CD4-positive, alpha-beta T cell treated with Interleukin-10 for 1 hour (primary cell): ENCODE data around the gene UBN1.

ENCODE experiments used
- DNase-seq: peaks from one replicate; pipeline ENCODE4 v3.0.0-alpha.2; 2020

The UBN1 gene, protein sequence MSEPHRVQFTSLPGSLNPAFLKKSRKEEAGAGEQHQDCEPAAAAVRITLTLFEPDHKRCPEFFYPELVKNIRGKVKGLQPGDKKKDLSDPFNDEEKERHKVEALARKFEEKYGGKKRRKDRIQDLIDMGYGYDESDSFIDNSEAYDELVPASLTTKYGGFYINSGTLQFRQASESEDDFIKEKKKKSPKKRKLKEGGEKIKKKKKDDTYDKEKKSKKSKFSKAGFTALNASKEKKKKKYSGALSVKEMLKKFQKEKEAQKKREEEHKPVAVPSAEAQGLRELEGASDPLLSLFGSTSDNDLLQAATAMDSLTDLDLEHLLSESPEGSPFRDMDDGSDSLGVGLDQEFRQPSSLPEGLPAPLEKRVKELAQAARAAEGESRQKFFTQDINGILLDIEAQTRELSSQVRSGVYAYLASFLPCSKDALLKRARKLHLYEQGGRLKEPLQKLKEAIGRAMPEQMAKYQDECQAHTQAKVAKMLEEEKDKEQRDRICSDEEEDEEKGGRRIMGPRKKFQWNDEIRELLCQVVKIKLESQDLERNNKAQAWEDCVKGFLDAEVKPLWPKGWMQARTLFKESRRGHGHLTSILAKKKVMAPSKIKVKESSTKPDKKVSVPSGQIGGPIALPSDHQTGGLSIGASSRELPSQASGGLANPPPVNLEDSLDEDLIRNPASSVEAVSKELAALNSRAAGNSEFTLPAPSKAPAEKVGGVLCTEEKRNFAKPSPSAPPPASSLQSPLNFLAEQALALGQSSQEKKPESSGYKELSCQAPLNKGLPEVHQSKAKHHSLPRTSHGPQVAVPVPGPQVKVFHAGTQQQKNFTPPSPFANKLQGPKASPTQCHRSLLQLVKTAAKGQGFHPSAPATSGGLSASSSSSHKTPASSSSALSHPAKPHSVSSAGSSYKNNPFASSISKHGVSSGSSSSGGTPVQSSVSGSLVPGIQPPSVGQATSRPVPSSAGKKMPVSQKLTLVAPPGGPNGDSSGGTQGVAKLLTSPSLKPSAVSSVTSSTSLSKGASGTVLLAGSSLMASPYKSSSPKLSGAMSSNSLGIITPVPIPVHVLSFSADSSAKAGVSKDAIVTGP (N-terminal part only)

DNA sequence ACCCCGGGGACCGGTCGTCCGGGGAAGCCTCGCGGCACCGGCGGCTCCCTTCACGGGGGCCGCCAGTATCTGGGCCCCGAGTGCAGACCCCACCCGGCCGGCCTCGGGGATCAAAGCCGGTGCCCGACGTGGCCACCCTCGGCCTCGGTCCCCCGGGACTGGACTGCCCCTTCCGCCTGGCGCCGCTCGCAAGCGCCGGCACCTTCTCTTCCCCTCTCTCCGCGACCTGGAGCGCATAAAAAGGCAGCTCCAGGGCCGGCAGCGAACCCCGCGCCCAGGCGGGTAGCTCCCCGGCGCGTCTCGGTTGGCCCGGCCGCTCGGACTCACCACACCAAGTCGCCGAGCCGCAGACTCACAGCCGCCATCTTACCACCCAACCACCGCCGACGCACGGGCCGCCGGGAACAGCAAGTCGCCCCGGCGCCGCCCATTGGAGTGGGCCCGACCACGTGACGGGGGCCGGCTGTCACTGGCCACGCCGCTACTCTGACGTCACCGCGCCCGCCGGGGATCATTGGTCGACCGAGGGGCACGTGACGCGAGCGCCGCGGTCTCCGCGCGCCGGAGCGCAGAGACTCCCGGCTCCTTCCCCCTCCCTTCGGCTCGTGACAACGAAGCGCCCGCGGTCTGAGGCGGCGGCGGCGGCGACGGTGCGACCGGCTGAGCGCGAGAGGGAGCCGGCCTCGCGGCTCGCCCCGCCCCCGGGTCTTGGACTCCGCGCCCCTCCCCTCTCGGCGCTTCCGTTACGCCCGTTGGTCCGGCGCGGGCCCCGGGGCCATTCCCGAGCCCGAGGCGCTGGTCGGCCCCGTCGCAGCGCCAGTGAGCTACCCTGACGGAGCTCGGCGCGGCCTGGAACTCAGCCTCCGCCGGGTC lies at the start of gene UBN1, which contains the start of gene GLYR1:
TSS of gene UBN1 (plus strand) at position 581 of the 873 bp plus-strand sequence. CDS start 5,437 bp downstream, outside the sequence.
TSS of gene GLYR1 (minus strand) at position 388 of the 873 bp plus-strand sequence. CDS start at position 365, 23 bp downstream.
- peak; percentile 99 for DNase-seq

DNA sequence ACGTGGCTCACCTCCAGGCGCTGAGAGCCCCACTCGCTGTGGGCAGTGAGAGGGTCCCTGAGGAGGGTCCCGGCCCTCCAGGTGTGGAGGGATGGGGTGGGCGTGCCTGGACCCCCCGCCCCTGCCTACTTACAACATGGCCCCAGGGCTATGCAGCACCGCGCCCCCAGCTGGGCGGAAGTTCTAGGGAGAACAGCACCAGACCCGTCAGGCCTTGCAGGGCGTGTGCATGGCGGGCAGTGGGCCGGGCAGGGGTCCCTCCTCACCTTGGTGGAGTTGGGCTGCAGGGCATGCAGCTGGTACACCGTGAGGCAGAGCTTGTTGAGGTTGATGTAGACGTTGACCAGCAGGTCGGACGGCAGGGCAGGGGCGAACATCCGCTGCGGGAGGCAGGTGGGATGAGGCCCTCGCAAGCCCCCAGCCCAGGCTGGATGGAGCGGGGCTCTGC lies 49.5 kb upstream of the UBN1 start:
- no peak for DNase-seq

DNA sequence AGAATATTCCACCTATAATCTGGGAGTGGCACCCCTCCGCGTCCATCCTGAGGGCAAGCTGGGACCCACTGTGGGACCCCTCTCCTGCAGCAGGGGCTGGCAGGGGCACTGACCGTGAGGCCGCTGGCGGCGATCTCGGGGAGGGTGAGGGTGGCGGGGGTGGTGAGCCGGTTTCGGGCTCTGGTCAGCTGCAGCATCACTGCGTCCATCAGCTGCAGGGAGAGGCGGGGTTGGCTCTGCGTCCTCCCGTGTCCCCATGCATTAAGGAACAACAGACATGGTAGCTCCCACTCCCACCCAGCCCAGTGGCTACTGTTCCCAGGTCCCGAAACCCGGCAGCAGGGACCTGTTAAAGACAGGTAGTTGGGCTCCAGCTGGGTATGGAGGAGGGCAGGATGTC lies 48.8 kb upstream of the UBN1 start:
- no peak for DNase-seq

DNA sequence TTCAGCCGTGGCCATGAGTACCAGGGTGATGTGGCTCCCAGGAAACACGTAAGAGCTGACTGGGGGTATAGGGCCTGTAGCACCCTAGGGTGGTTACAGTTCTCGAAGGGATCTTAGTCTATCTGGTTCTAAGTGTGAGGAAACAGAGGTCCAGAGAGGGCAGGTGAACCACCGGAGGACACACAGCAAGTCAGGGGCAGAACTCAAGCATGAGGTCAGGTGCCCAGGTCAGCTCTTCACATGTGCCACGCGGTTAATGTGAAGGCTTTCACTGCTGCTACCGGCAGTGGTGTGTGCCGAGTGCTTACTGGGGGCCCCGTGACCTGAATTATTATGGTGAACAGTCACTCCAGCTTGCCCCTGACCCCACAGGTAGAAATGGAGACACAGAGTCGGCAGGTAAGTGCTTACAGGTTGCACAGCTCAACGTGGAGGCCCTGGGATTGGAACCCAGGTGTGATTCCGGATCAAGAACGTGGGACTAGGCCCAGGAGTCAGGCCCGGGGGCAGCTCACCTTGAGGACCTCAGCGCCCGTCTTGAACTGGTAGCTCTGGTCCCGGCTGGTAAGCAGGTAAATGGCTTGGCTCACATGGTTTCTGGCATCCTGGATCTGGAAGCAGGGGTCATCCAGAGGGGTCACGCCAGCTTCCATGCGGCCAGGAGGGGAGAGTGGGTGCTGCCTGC lies 48.0 kb upstream of the UBN1 start:
- DNase-seq = no peak

DNA sequence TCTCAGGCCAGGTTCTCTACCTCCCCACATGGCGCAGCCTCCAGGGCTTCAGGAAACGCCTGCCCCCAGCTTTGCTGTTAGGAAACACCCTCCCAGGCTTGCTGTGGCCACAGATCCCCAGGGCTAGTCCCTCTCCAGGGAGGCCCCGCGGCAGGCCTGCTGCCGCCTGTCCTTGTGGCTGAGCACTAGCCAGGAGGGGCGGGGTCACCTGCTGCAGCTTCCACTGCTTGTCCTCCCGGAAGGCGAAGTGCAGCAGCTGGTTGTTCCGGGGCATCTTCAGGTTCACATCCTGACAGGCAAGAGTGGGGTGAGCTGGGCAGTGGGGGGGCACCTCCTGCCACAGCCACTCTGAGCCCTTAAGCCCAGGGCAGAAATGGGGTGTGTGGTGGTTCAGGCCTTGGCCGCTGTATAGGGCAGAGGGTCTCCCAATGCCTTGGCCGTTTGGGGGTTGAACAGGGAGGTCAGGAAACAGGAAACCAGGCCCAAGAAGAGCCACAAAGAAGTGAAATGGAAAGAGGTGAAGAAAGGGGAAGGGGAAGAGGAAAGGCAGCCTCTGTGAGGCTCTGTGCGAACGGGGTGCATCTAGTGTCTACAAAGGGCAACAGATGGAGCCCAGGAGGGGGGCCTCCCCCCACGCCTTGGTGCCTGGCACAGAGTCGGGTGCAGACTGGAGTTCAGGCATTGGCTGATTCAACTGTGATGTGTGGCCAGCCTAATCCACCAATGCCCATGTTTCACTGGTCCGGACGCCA lies 46.8 kb upstream of the UBN1 start:
- no peak for DNase-seq

DNA sequence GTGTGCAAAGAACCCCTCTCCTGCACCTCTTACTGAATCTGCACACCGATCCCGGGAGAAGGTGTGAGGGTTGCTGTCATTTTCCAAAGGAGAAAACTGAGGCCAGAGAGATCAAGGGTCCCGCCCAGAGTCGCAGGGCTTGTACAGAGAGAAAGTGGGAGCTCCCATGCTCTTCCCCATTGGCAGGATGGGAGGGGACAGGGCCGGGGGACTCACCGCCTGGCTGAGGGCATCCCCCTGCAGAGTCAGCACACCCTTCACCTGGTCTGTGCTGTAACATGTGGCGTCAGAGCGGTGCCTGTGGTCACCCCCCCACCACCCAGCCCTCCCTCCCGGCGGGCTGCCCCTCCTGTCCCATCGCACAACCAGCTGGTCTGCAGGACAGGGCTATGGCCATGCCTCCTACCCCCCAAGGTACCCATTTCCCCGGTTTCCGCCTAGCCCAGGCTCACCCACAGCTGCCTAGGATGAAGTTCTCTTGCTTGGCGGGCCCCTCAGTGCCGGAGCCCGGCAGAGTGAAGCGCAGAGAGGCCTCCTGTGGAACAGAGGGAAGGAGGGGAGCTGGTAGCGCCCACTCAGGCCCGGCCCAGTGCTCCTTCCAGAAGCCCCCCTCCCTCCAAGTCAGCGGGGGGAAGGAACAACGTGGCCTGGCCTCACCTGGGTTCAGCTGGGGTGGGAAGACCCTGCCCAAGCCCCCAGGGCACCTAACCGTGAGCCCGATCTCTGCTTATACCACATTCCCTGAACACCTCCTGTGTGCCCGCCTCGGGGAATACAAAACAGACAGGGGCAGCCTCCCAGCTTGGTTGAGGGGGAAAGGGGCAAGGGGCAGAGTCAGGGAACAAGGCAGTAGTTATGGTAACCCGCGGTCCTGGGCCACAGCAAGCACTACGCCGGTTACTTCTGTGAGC lies 46.0 kb upstream of the UBN1 start:
- no peak for DNase-seq

DNA sequence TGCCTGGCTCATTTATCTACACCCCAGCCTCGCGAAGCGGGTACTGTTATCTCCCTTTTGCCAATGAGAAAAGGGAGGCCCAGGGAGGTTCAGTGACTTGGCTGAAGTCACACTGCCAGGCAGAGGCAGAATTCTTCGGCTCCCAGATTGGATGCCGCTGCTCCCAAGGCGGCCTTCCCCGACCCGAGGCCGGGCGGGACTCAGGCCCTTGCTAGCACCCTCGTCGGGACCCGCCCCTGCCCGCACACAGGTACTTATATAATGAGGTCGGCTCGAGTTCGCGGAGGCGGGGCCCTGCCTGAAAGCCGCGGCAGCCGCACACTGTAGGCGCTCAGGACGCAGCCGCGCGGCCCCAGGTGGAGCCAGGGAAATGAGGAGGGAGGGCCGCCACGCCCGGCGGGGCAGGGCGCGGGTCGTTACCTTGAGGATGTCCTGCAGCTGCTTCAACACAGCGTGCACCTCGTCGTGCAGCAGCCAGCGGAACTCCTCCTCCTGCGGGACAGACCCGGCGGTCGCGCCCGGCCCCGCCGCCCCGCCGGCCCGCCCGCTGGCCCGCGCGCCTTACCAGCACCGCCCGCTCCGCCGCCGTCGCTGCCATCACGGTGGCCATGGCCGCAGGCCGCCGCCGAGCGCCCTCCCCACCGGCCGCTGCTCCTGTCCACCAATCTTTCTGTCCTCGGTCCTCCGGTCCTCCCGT lies 45.2 kb upstream of the UBN1 start, which contains the start of gene ROGDI:
TSS of gene ROGDI (minus strand) at position 672 of the 697 bp plus-strand sequence. CDS start at position 610, 62 bp downstream.
- DNase-seq = peak; percentile 90

DNA sequence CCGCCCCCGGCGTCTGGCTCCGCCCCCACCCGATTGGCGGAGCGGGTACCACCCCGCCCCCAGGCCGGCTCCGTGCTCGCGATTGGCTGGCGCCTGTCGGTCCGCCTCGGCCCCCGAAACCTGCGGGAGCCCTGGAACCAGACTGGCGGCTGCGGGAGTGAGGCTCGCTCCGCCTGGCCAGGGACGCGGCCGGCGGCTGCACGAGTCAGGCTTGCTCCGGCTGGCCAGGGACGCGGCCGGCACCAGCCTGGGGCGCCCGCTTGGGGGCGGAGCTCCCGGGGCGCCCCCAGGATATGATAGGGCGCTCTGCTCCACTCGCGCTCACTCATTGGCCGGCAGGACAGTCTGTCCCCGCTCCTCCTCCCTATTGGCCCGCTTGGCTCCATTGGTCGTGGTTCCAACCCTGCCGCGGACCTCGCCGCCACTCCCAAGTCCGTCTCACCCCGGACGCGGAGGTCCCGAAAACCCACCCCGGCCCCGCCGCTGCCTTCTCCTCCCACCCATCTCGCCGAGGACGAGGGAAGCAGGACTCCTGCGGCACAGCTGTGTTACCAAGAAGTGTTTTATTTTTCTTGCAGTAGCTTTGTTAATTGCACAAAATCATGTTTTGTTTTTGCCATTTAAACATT lies 44.5 kb upstream of the UBN1 start:
- DNase-seq = peak; percentile 88

DNA sequence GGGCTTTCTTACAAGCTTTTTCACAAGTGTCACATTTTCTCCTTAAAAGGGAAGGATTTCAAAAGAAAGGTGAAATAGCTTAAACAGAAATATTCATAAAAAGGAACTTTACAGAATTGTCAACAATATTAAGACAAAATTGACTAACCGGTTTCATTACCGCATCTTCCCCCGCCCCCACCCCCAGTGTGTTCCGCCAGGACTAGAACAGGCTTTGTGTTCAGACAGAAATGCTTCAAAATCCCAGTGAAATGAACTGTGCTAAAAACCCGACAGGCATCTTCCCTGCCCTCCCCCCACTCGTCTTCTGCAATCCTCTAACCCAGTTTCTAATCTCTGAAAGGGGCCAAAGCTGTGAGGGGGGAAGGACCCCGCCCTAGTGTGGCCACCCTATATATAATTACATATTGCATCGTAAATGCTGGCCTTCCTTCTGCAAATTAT lies 43.9 kb upstream of the UBN1 start:
- no peak for DNase-seq

DNA sequence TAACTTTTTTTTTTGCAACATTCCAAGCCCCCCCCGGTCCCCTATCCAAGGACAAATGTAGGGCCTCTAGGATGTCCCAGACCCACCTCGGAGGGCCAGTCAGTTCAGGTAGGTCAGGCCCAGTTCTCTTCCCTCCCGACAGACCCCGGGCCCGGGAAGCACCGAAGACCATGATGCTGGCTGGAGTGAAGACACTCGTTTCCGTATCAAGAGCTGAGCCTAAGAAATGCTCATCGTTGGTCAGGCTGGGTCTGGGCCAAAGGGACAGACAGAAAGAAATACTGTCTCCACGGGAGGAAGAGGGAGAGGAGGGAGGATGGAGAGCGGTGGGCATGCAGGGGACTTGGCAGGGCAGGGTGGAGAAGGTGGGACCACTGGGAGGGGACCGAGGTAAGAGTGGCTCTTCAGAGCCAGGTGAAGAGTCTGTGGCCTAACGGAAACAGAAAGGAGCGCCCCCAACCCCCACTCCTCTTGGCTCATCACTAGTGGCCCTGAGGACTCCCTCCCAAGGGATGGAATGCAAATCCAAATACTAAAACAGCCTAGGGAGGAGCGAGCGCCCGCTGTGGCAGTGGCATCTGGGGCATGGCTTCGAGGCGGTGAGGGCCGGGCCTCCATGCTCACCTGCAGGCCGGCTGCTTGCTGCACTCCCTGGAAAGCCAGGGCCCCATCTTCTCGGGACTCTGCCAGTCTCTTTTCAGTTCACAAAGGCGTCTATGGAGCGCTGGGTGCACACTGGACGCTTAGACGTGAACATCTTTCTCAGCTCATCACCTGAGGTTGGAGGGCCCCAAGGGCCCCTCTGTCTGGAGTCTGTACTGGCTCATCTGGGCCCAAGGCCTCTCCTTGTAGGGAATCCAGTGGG lies 43.2 kb upstream of the UBN1 start:
- no peak for DNase-seq

DNA sequence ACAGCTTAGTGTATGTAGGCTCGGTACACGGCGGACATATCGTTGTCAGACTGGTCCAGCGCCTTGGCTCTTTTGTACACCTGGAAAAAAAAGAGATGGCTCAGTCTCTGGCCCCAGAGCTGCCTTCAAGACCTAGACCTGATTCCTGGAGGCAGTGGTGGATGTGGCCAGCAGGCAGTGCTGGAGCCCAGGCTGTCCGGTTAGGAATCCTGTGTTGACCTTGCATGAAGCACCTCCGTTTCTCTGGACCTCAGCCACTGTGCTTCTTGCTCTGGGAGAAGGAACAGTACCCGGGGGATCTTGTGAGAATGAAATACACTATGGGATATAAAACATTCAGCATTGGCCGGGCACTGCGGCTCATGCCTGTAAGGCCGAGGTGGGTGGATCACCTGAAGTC lies 42.0 kb upstream of the UBN1 start:
- DNase-seq = no peak

DNA sequence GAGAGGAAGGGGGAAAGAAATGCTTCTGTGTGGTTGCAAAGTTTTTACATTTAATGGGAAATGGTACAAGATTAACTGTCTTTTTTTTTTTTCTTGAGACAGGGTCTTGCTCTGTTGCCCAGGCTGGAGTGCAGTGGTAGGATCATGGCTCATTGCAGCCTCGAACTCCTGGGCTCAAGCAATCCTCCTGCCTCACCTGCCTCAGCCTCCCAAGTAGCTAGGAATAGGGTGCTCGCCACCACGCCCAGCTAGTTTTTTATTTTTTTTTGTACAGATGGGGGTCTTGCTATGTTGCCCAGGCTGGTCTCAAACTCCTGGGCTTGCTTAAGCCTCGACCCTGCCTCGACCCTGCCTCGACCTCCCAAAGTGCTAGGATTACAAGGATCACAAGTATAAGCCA lies 41.0 kb upstream of the UBN1 start:
- DNase-seq = no peak

DNA sequence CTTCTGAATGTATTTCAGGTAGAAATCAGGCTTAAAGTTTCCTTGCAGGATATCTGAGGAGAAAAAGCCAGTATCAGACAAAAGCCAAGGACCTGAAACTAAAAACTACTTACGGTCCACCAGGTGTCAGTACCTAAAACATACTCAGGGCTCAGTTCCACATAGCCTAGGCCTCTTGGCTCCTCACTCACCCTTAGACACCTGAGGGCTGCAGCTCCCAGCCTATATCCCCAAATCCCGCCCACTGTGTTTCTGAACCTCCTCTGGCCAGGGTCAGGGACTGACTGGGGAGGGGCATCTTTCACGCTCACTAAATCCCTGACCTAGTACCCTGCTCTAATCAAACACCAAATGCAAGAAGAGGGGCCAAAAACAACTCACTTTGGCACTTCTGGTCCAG lies 36.0 kb upstream of the UBN1 start:
- no peak for DNase-seq

DNA sequence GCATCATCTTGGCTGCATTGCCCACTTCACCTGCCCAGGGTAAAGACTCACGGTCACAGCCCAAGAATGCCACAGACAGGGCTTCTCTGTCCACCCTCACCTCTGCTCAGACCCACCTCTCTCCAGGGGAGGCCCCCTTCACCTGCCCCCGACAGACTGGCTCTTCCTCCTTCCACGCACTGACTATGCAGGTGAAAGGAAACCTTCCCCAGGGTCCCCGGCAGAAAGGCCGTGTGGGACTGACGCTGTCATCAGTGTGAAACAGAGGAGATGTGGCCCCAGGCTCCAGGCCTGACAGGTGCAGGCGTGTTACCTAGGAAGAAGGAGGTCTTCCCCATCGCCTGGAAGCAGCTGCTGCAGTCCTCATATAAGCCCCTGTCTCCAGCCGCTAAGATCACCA lies 35.5 kb upstream of the UBN1 start:
- DNase-seq = no peak

DNA sequence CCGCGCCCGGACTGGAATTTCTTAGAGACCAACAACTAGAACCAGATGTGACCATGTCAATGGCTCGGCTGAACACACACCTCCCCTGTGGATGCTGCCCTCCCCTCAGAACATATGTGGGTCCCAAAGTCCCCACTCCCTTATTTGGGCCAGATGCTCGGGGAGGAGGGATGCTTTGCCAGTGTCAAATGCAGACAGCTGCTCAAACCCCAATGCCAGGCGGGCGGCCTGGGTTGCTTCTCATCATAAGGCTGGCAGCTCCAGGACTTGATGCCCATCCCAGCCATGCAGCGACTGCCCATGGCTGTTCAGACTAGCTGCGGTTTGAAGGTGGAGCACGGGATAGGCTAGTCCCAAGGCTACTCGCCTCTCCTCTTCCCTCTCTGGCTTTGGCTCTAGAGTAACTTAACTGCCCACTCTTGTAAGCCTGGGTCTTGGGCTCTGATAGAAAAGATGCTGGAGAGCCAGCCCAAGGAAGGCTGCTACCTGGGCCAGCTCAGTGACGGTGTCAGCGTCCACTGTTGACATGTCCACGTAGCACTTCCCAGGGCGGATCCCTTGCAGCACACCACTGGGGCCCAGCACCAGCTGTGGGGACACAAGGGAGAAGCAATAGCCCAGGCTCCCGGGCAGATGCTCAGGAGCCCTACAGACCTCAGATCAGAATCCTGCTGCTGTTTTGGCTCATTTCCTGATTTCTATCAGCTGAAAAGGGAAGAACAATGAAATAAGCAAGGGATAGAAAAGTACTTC lies 33.9 kb upstream of the UBN1 start:
- no peak for DNase-seq

DNA sequence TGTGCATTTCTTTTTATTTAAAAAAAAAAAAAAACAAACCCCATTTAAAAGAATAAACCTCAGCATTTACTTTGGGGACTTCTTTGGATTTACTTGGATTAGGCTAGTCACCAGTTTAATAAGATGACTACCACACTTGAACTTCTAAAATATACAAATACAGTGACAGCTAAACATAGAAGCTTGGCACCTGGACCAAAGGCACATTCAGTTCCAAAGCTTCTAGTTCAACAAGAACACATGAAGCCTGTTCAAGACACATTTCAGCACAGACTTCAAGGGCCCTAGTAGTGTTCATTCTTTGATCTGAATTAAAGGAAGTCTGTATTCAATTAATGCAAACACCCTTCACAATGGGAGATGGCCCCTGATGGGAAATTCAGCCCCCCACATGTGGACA lies 33.2 kb upstream of the UBN1 start:
- no peak for DNase-seq
